GM12864 (cell line): ENCODE results near the gene STOM.

Source experiments
- DNase-seq: peaks from one replicate; pipeline ENCODE4 v3.0.0-alpha.2; 2011; ENCODE audit warnings: low read depth
- H3K4me3 ChIP-seq: 2 replicates; pipeline ENCODE4 v1.5.1; 2011; ENCODE audit warnings: mild to moderate bottlenecking, low read depth, low read length, control low read depth
- CTCF ChIP-seq: IDR thresholded peaks from 2 replicates; pipeline ENCODE4 v1.5.1; 2011; ENCODE audit warnings: low read depth, mild to moderate bottlenecking, moderate library complexity, low read length, control low read depth, inconsistent platforms; ENCODE audit errors: missing control alignments

The STOM gene

GRCh38 chr9:121316378-121316777 lies 53.7 kb downstream of the STOM start:
- no peak for DNase-seq
- TF ChIP-seq CTCF: no peak
- no peak overlapping the region for H3K4me3 ChIP-seq

GRCh38 chr9:121313458-121314152 lies 56.4 kb downstream of the STOM start:
- no peak for DNase-seq
- H3K4me3 ChIP-seq: no peak overlapping the region
- TF ChIP-seq CTCF: no peak

- no peak for TF ChIP-seq CTCF
- no peak overlapping the region for H3K4me3 ChIP-seq
- DNase-seq: no peak
Measured at GRCh38 chr9:121312169-121312568, 57.9 kb downstream of the STOM start.

GRCh38 chr9:121310571-121310970 lies 59.5 kb downstream of the STOM start:
- H3K4me3 ChIP-seq: no peak overlapping the region
- DNase-seq: no peak
- TF ChIP-seq CTCF: no peak

GRCh38 chr9:121309833-121310425 lies 60.1 kb downstream of the STOM start:
- TF ChIP-seq CTCF: no peak
- DNase-seq: no peak
- no peak overlapping the region for H3K4me3 ChIP-seq

GRCh38 chr9:121309171-121309570 lies 60.9 kb downstream of the STOM start:
- TF ChIP-seq CTCF: no peak
- H3K4me3 ChIP-seq: no peak overlapping the region
- DNase-seq: no peak

- no peak overlapping the region for H3K4me3 ChIP-seq
- TF ChIP-seq CTCF: no peak
- DNase-seq: no peak
Measured at GRCh38 chr9:121308765-121309164, 61.3 kb downstream of the STOM start.
